ENCODE data around the gene G3BP2. TPM values are rescaled to one million over a fixed set of nuclear protein-coding genes. Genes with fewer than 3 reads are reported as not detected.

G3BP2 gene
- total and polyA plus RNA-seq, 4 donors: 15.7 to 81.6 (median 55.1) TPM

DNA sequence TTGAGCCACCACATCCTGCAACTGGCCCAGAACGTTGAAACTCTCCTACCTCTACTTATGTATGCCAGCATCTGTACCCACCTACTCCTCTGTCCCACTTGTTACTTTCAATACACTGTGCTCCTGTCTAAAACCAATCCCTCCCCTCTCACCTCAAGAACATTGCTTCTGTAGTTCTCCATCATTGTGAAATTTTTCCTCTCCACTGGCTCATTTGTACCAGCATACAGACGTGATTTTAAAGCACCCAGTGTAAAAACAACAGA is 25.7 kb upstream of the G3BP2 start:
- Histone ChIP-seq H3K9me3 (ENCODE audit: control insufficient read depth in 4 of 4, low read length in 3 of 4) (no peaks in the 10 kb centered on the region), H3K36me3 (ENCODE audit: control insufficient read depth in 4 of 4, insufficient read depth in 3 of 4, low read depth in 1 of 4, low read length in 3 of 4) (peaks cover 0 to 2% (median 0%) of the 10 kb centered on the region in 4 donors), H3K4me1 (ENCODE audit: control insufficient read depth in 4 of 4, insufficient read depth in 4 of 4, low read length in 3 of 4) (peaks cover 4 to 18% (median 13%) of the 10 kb centered on the region in 4 donors), H3K27me3 (ENCODE audit: control insufficient read depth in 4 of 4, insufficient read depth in 4 of 4, low read length in 3 of 4) (no peaks in the 10 kb centered on the region), H3K4me3 (ENCODE audit: low read depth in 1 of 3, low read length in 3 of 3) (no peak overlapping the region), H3K27ac (ENCODE audit: low read depth in 1 of 2, low read length in 2 of 2) (no peak overlapping the region), H3K9ac (ENCODE audit: low read depth in 1 of 2, low read length in 2 of 2) (peak overlapping the region in 1 of 2 donors; percentile 7)
- TF ChIP-seq JUND (IDR thresholded peaks at IDR 0.05): no peak
- no peak for TF ChIP-seq HNF4A (conservative IDR thresholded peaks at IDR 0.05)
- TF ChIP-seq YY1 (IDR thresholded peaks at IDR 0.05): no peak
- TF ChIP-seq, protein P1, sequence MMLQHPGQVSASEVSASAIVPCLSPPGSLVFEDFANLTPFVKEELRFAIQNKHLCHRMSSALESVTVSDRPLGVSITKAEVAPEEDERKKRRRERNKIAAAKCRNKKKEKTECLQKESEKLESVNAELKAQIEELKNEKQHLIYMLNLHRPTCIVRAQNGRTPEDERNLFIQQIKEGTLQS (IDR thresholded peaks at IDR 0.05): no peak
- no peak for TF ChIP-seq TAF1 (conservative IDR thresholded peaks at IDR 0.05)
- TF ChIP-seq, protein P2, sequence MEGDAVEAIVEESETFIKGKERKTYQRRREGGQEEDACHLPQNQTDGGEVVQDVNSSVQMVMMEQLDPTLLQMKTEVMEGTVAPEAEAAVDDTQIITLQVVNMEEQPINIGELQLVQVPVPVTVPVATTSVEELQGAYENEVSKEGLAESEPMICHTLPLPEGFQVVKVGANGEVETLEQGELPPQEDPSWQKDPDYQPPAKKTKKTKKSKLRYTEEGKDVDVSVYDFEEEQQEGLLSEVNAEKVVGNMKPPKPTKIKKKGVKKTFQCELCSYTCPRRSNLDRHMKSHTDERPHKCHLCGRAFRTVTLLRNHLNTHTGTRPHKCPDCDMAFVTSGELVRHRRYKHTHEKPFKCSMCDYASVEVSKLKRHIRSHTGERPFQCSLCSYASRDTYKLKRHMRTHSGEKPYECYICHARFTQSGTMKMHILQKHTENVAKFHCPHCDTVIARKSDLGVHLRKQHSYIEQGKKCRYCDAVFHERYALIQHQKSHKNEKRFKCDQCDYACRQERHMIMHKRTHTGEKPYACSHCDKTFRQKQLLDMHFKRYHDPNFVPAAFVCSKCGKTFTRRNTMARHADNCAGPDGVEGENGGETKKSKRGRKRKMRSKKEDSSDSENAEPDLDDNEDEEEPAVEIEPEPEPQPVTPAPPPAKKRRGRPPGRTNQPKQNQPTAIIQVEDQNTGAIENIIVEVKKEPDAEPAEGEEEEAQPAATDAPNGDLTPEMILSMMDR (IDR thresholded peaks at IDR 0.05; ENCODE audit: low read depth, low read length, missing input control): no peak
- TF ChIP-seq FOXA1 (IDR thresholded peaks at IDR 0.05): no peak
- TF ChIP-seq RAD21 (IDR thresholded peaks at IDR 0.05): no peak
- TF ChIP-seq HNF4G (IDR thresholded peaks at IDR 0.05): no peak
- TF ChIP-seq NR2F2 (IDR thresholded peaks at IDR 0.05): no peak
- TF ChIP-seq, protein P3, sequence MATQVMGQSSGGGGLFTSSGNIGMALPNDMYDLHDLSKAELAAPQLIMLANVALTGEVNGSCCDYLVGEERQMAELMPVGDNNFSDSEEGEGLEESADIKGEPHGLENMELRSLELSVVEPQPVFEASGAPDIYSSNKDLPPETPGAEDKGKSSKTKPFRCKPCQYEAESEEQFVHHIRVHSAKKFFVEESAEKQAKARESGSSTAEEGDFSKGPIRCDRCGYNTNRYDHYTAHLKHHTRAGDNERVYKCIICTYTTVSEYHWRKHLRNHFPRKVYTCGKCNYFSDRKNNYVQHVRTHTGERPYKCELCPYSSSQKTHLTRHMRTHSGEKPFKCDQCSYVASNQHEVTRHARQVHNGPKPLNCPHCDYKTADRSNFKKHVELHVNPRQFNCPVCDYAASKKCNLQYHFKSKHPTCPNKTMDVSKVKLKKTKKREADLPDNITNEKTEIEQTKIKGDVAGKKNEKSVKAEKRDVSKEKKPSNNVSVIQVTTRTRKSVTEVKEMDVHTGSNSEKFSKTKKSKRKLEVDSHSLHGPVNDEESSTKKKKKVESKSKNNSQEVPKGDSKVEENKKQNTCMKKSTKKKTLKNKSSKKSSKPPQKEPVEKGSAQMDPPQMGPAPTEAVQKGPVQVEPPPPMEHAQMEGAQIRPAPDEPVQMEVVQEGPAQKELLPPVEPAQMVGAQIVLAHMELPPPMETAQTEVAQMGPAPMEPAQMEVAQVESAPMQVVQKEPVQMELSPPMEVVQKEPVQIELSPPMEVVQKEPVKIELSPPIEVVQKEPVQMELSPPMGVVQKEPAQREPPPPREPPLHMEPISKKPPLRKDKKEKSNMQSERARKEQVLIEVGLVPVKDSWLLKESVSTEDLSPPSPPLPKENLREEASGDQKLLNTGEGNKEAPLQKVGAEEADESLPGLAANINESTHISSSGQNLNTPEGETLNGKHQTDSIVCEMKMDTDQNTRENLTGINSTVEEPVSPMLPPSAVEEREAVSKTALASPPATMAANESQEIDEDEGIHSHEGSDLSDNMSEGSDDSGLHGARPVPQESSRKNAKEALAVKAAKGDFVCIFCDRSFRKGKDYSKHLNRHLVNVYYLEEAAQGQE (IDR thresholded peaks at IDR 0.05): no peak
- TF ChIP-seq, protein P4, sequence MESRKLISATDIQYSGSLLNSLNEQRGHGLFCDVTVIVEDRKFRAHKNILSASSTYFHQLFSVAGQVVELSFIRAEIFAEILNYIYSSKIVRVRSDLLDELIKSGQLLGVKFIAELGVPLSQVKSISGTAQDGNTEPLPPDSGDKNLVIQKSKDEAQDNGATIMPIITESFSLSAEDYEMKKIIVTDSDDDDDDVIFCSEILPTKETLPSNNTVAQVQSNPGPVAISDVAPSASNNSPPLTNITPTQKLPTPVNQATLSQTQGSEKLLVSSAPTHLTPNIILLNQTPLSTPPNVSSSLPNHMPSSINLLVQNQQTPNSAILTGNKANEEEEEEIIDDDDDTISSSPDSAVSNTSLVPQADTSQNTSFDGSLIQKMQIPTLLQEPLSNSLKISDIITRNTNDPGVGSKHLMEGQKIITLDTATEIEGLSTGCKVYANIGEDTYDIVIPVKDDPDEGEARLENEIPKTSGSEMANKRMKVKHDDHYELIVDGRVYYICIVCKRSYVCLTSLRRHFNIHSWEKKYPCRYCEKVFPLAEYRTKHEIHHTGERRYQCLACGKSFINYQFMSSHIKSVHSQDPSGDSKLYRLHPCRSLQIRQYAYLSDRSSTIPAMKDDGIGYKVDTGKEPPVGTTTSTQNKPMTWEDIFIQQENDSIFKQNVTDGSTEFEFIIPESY (IDR thresholded peaks at IDR 0.05): no peak
- no peak for TF ChIP-seq FOXA2 (IDR thresholded peaks at IDR 0.05)
- TF ChIP-seq EGR1 (IDR thresholded peaks at IDR 0.05; ENCODE audit: low read depth in 2 of 2): no peak
- TF ChIP-seq RXRA (IDR thresholded peaks at IDR 0.05): no peak
- TF ChIP-seq SP1 (IDR thresholded peaks at IDR 0.05): no peak
- TF ChIP-seq, protein P5, sequence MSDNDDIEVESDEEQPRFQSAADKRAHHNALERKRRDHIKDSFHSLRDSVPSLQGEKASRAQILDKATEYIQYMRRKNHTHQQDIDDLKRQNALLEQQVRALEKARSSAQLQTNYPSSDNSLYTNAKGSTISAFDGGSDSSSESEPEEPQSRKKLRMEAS (IDR thresholded peaks at IDR 0.05): no peak
- no peak for TF ChIP-seq GABPA (IDR thresholded peaks at IDR 0.05 in 1 of 2, conservative IDR thresholded peaks at IDR 0.05 in 1 of 2)
- 79% methylated on average over 2 of the region's 2 CpGs for WGBS
- no peak for DNase-seq (ENCODE audit: low spot score)
